GM23248 (cell line): ENCODE data around the gene INTS11. TPM values are rescaled to one million over a fixed set of nuclear protein-coding genes. Genes with fewer than 3 reads are reported as not detected.

Experiments used
- DNase-seq: peaks from one replicate; pipeline ENCODE4 v3.0.0-alpha.2; 2015
- H2AFZ ChIP-seq: fragments of 200-600 bp; sonication (generic); 2 replicates; pipeline ENCODE4 v1.6.1; 2016; ENCODE audit warnings: antibody characterized with exemption
- H3F3A ChIP-seq: fragments of 200-600 bp; sonication (generic); 2 replicates; pipeline ENCODE4 v1.6.1; 2016; ENCODE audit warnings: mild to moderate bottlenecking, antibody characterized with exemption, mixed run types; ENCODE audit not compliant: insufficient read depth
- H3K27ac ChIP-seq: fragments of 200-600 bp; sonication (generic); 2 replicates; pipeline ENCODE4 v1.5.1; 2016; ENCODE audit warnings: mild to moderate bottlenecking
- H3K27me3 ChIP-seq: fragments of 200-600 bp; sonication (generic); replicated peaks from 2 replicates; pipeline ENCODE4 v1.6.1; 2016; ENCODE audit warnings: mild to moderate bottlenecking; ENCODE audit not compliant: insufficient read depth
- H3K36me3 ChIP-seq: fragments of 200-600 bp; sonication (generic); 2 replicates; pipeline ENCODE4 v1.6.1; 2016; ENCODE audit warnings: low read depth, mild to moderate bottlenecking
- H3K4me1 ChIP-seq: fragments of 200-600 bp; sonication (generic); 2 replicates; pipeline ENCODE4 v1.6.1; 2016; ENCODE audit warnings: mild to moderate bottlenecking; ENCODE audit not compliant: insufficient read depth
- H3K4me2 ChIP-seq: fragments of 200-600 bp; sonication (generic); one replicate; pipeline ENCODE4 v1.6.1; 2016; ENCODE audit warnings: mild to moderate bottlenecking; ENCODE audit not compliant: unreplicated experiment
- H3K4me3 ChIP-seq: fragments of 200-600 bp; sonication (generic); 2 replicates; pipeline ENCODE4 v1.5.1; 2016; ENCODE audit warnings: mild to moderate bottlenecking
- H3K79me2 ChIP-seq: fragments of 200-600 bp; sonication (generic); 2 replicates; pipeline ENCODE4 v1.6.1; 2016; ENCODE audit warnings: mild to moderate bottlenecking; ENCODE audit not compliant: insufficient read depth
- H3K9ac ChIP-seq: fragments of 200-600 bp; sonication (generic); 2 replicates; pipeline ENCODE4 v1.6.1; 2016; ENCODE audit warnings: mild to moderate bottlenecking
- H3K9me2 ChIP-seq: fragments of 200-600 bp; sonication (generic); 2 replicates; pipeline ENCODE4 v1.6.1; 2016; ENCODE audit warnings: mixed run types, mild to moderate bottlenecking, moderate library complexity; ENCODE audit not compliant: insufficient read depth
- H3K9me3 ChIP-seq: fragments of 200-600 bp; sonication (generic); one replicate; pipeline ENCODE4 v1.6.1; 2017; ENCODE audit warnings: low read depth
- H4K20me1 ChIP-seq: fragments of 200-600 bp; sonication (generic); 2 replicates; pipeline ENCODE4 v1.6.0; 2016; ENCODE audit not compliant: insufficient read depth
- EZH2 ChIP-seq: fragments of 200-600 bp; sonication (generic); IDR thresholded peaks from 2 replicates; pipeline ENCODE4 v1.6.1; 2018; ENCODE audit warnings: antibody characterized with exemption, mild to moderate bottlenecking; ENCODE audit not compliant: insufficient read depth, poor library complexity, severe bottlenecking
- EZH2phosphoT487 ChIP-seq: fragments of 200-600 bp; sonication (generic); IDR thresholded peaks from 2 replicates; pipeline ENCODE4 v1.6.1; 2018; ENCODE audit warnings: antibody characterized with exemption, moderate library complexity, mild to moderate bottlenecking, low read depth; ENCODE audit not compliant: insufficient read depth
- WGBS, 2 experiments: methylation state at CpG; one replicate each; pipeline ENCODE4 v1.1.6; 2015 to 2017; ENCODE audit warnings: low lambda C conversion rate in 2 of 2, low coverage in 1 of 2; ENCODE audit errors: missing lambda C conversion rate in 2 of 2; 5-methylcytosine and 5-hydroxymethylcytosine counted together
- in situ Hi-C: fragments of 300-500 bp; cut with MboI; formaldehyde crosslinking; loops from 2 replicates; pipeline ENCODE4 v1.15.0; 2020
- microRNA-seq: library from miRNA; unstranded; fragments of <30 nt; microRNA quantifications from one replicate; pipeline ENCODE4, GENCODE V29; 2016; ENCODE audit warnings: borderline number of aligned reads
- polyA plus RNA-seq: library from polyadenylated mRNA; unstranded; fragments of >200 nt; fragmentation: Nextera tagmentation; extraction: Ambion mirVana; gene quantifications from 2 replicates; pipeline ENCODE4 v1.2.1, GENCODE V29; 2016
- small RNA-seq: library from RNA; depleted of rRNA; stranded (forward); fragments of <200 nt; gene quantifications from one replicate; pipeline ENCODE3, GENCODE V24; 2014; ENCODE audit warnings: low read depth, low replicate concordance
- total RNA-seq: library from RNA; depleted of rRNA; stranded (reverse); fragments of >200 nt; shearing (Covaris generic); gene quantifications from 2 replicates; pipeline ENCODE4 v1.2.3, GENCODE V29; 2014; rRNA removed

INTS11 gene
- total and polyA plus RNA-seq, 2 experiments from 2014 or later, result 70.2 to 90.0 TPM

- peak overlapping the region; percentile 54 for H3K4me2 ChIP-seq
- WGBS, 2 experiments, result 17 to 20% methylated on average over 10 of the region's 10 CpGs
- peaks cover 25% of the 10 kb centered on the region for H3F3A ChIP-seq
- peak; percentile 99 for DNase-seq
- no peak overlapping the region for H2AFZ ChIP-seq
- H3K4me1 ChIP-seq, result peaks cover 25% of the 10 kb centered on the region
- in situ Hi-C loops, result no loop called here
- H3K27me3 ChIP-seq, result no peaks in the 10 kb centered on the region
- H3K36me3 ChIP-seq, result peaks cover 28% of the 10 kb centered on the region; the same call in 1 of the 2 replicates
- TF ChIP-seq EZH2 (no peak), EZH2phosphoT487 (no peak)
- H4K20me1 ChIP-seq, result no peaks in the 10 kb centered on the region
- H3K9me3 ChIP-seq, result no peaks in the 10 kb centered on the region
- no peak overlapping the region for H3K4me3 ChIP-seq
- peak overlapping the region; percentile 89 for H3K27ac ChIP-seq
- peaks cover 90% of the 10 kb centered on the region for H3K79me2 ChIP-seq
- peak overlapping the region; percentile 67 for H3K9ac ChIP-seq
- no peaks in the 10 kb centered on the region for H3K9me2 ChIP-seq
Measured at GRCh38 chr1:1264868-1265272, 59.6 kb downstream of the INTS11 start.

DNA sequence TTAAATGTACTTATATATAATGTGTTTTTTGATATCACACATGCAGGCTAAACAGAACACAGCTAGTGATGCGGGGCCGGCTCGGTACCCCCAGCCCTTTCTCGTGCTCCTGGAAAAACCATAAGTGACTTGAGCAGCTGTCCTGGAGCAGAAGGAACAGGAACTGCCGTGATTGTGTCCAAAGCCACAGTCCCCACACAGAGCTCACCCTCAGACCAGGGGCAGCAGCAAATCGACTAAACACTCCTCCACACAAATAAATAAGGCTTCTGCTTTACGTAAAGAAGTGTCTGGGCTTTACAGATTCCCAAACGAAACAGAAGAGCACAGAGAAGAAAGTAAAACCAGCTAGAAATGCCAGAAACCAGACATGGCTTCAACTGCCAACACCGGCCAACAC, 60.4 kb downstream of the INTS11 start:
- Histone ChIP-seq H3K4me3 (no peak overlapping the region), H3K9me2 (no peaks in the 10 kb centered on the region), H3K27ac (peak overlapping the region; percentile 89), H3K9ac (peak overlapping the region; percentile 57), H3K4me1 (peaks cover 25% of the 10 kb centered on the region), H3K27me3 (no peaks in the 10 kb centered on the region), H3K79me2 (peaks cover 90% of the 10 kb centered on the region), H4K20me1 (no peaks in the 10 kb centered on the region), H2AFZ (no peak overlapping the region), H3K9me3 (no peaks in the 10 kb centered on the region), H3F3A (peaks cover 25% of the 10 kb centered on the region), H3K36me3 (peaks cover 28% of the 10 kb centered on the region; the same call in 1 of the 2 replicates), H3K4me2 (no peak overlapping the region)
- in situ Hi-C loops, result no loop called here
- 88 to 91% methylated on average over 9 of the region's 9 CpGs for WGBS, 2 experiments
- TF ChIP-seq EZH2 (no peak), EZH2phosphoT487 (no peak)
- no peak for DNase-seq

- Histone ChIP-seq H3K4me2 (no peak overlapping the region), H3K27ac (no peak overlapping the region), H3F3A (peaks cover 25% of the 10 kb centered on the region), H3K36me3 (peaks cover 28% of the 10 kb centered on the region; the same call in 1 of the 2 replicates), H3K27me3 (no peaks in the 10 kb centered on the region), H4K20me1 (no peaks in the 10 kb centered on the region), H3K4me1 (peaks cover 25% of the 10 kb centered on the region), H3K9ac (no peak overlapping the region), H3K79me2 (peaks cover 90% of the 10 kb centered on the region), H3K9me3 (no peaks in the 10 kb centered on the region), H3K9me2 (no peaks in the 10 kb centered on the region), H2AFZ (no peak overlapping the region), H3K4me3 (no peak overlapping the region)
- DNase-seq, result no peak
- TF ChIP-seq EZH2 (no peak), EZH2phosphoT487 (no peak)
- in situ Hi-C loops, result no loop called here
- WGBS, 2 experiments, result 99 to 100% methylated on average over 8 of the region's 8 CpGs
Measured at GRCh38 chr1:1262758-1263157, 61.7 kb downstream of the INTS11 start.

DNA sequence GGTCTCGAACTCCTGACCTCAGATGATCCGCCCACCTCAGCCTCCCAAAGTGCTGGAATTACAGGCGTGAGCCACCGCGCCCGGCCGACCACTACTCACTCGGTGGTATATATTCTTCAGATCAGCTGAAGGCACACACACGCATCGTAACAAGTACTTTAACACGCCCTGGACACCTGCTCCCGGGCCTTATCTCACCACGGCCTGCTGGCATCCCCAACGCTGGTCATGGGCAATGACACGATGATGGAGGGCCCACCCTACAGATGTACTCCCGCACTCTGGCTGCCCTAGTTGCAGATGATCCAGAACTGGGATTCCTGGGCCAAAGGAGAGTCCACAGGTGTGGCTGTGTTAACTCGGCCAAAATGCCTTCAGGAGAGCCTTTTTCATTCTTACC, 62.4 kb downstream of the INTS11 start:
- no peak for TF ChIP-seq EZH2
- no peak for TF ChIP-seq EZH2phosphoT487
- Histone ChIP-seq H2AFZ (no peak overlapping the region), H3K4me2 (no peak overlapping the region), H3K79me2 (peaks cover 87% of the 10 kb centered on the region), H3K9me2 (no peaks in the 10 kb centered on the region), H3K9me3 (no peaks in the 10 kb centered on the region), H3K4me3 (no peak overlapping the region), H3K36me3 (peaks cover 28% of the 10 kb centered on the region; the same call in 1 of the 2 replicates), H3K27ac (no peak overlapping the region), H3F3A (peaks cover 24% of the 10 kb centered on the region), H4K20me1 (no peaks in the 10 kb centered on the region), H3K27me3 (no peaks in the 10 kb centered on the region), H3K9ac (no peak overlapping the region), H3K4me1 (peaks cover 25% of the 10 kb centered on the region)
- in situ Hi-C loops, result no loop called here
- WGBS, 2 experiments, result 93 to 96% methylated on average over 15 to 17 of the region's 17 CpGs
- DNase-seq, result no peak

Small RNA genes lying within 50 kb of the gene (microRNA-seq; reads per million reads assigned to microRNA genes)
- 3.6 reads per million for gene MIR6726
- gene MIR6727, result 2.0 reads per million
- gene MIR6808, result not detected

Small RNA genes lying within 50 kb of the gene (small RNA-seq; reads per million reads assigned to genes)
- not detected for gene MIR6726

Other genes with a start within 250 kb of the INTS11 start
- gene C1orf159, start 208.6 kb downstream of the INTS11 start, total RNA-seq, result 5.2 and 13.1 TPM in 2 replicates
- gene C1orf159, start 208.6 kb downstream of the INTS11 start, polyA plus RNA-seq, result 11.0 and 11.4 TPM in 2 replicates
- not detected in 2 replicates for gene TTLL10, start 150.8 kb downstream of the INTS11 start, total RNA-seq
- not detected in 2 replicates for gene TTLL10, start 150.8 kb downstream of the INTS11 start, polyA plus RNA-seq
- not detected in 2 replicates for gene TNFRSF18, start 118.1 kb downstream of the INTS11 start, total RNA-seq
- gene TNFRSF18, start 118.1 kb downstream of the INTS11 start, polyA plus RNA-seq, result 0.18 TPM in 1 of 2 replicates, not detected in the other
- gene TNFRSF4, start 110.5 kb downstream of the INTS11 start, total RNA-seq, result not detected in 2 replicates
- gene TNFRSF4, start 110.5 kb downstream of the INTS11 start, polyA plus RNA-seq, result not detected in 2 replicates
- gene SDF4, start 92.7 kb downstream of the INTS11 start, total RNA-seq, result 214 and 216 TPM in 2 replicates
- 261 and 269 TPM in 2 replicates for gene SDF4, start 92.7 kb downstream of the INTS11 start, polyA plus RNA-seq
- 50.3 and 52.5 TPM in 2 replicates for gene B3GALT6, start 92.4 kb downstream of the INTS11 start, total RNA-seq
- 6.5 and 8.3 TPM in 2 replicates for gene B3GALT6, start 92.4 kb downstream of the INTS11 start, polyA plus RNA-seq
- gene C1QTNF12, start 77.9 kb downstream of the INTS11 start, total RNA-seq, result 0.38 and 3.1 TPM in 2 replicates
- gene C1QTNF12, start 77.9 kb downstream of the INTS11 start, polyA plus RNA-seq, result 2.0 and 2.1 TPM in 2 replicates
- gene UBE2J2, start 50.8 kb downstream of the INTS11 start, total RNA-seq, result 49.7 and 51.0 TPM in 2 replicates
- 63.5 and 68.0 TPM in 2 replicates for gene UBE2J2, start 50.8 kb downstream of the INTS11 start, polyA plus RNA-seq
- gene SCNN1D, start 44.2 kb downstream of the INTS11 start, total RNA-seq, result 0.76 and 2.5 TPM in 2 replicates
- gene SCNN1D, start 44.2 kb downstream of the INTS11 start, polyA plus RNA-seq, result 0.46 and 0.55 TPM in 2 replicates
- gene ACAP3, start 16.7 kb downstream of the INTS11 start, total RNA-seq, result 58.6 and 68.0 TPM in 2 replicates
- 11.6 and 11.8 TPM in 2 replicates for gene ACAP3, start 16.7 kb downstream of the INTS11 start, polyA plus RNA-seq
- gene PUSL1, start 16.1 kb downstream of the INTS11 start, total RNA-seq, result 36.2 and 46.5 TPM in 2 replicates
- 28.3 and 30.9 TPM in 2 replicates for gene PUSL1, start 16.1 kb downstream of the INTS11 start, polyA plus RNA-seq
- 30.5 and 39.0 TPM in 2 replicates for gene CPTP, start 142 bp upstream of the INTS11 start, total RNA-seq
- 28.0 and 33.2 TPM in 2 replicates for gene CPTP, start 142 bp upstream of the INTS11 start, polyA plus RNA-seq
- 0.54 TPM in 1 of 2 replicates, not detected in the other for gene TAS1R3, start 6.6 kb upstream of the INTS11 start, total RNA-seq
- gene TAS1R3, start 6.6 kb upstream of the INTS11 start, polyA plus RNA-seq, result 0.24 TPM in 1 of 2 replicates, not detected in the other
- 113 and 119 TPM in 2 replicates for gene DVL1, start 24.8 kb upstream of the INTS11 start, total RNA-seq
- 8.6 and 9.9 TPM in 2 replicates for gene DVL1, start 24.8 kb upstream of the INTS11 start, polyA plus RNA-seq
- gene MXRA8, start 33.9 kb upstream of the INTS11 start, total RNA-seq, result 1,040 and 1,228 TPM in 2 replicates
- gene MXRA8, start 33.9 kb upstream of the INTS11 start, polyA plus RNA-seq, result 584 and 609 TPM in 2 replicates
- gene AURKAIP1, start 50.5 kb upstream of the INTS11 start, total RNA-seq, result 118 and 120 TPM in 2 replicates
- 216 and 218 TPM in 2 replicates for gene AURKAIP1, start 50.5 kb upstream of the INTS11 start, polyA plus RNA-seq
- 150 and 185 TPM in 2 replicates for gene CCNL2, start 74.7 kb upstream of the INTS11 start, total RNA-seq
- 151 and 199 TPM in 2 replicates for gene CCNL2, start 74.7 kb upstream of the INTS11 start, polyA plus RNA-seq
- gene MRPL20, start 82.6 kb upstream of the INTS11 start, total RNA-seq, result 88.9 and 105 TPM in 2 replicates
- 176 and 181 TPM in 2 replicates for gene MRPL20, start 82.6 kb upstream of the INTS11 start, polyA plus RNA-seq
- 0.51 and 0.97 TPM in 2 replicates for gene ANKRD65, start 96.6 kb upstream of the INTS11 start, total RNA-seq
- gene ANKRD65, start 96.6 kb upstream of the INTS11 start, polyA plus RNA-seq, result 0.44 and 0.70 TPM in 2 replicates
- 1.4 and 2.3 TPM in 2 replicates for gene VWA1, start 111.0 kb upstream of the INTS11 start, total RNA-seq
- gene VWA1, start 111.0 kb upstream of the INTS11 start, polyA plus RNA-seq, result 0.60 and 1.3 TPM in 2 replicates
- not detected in 2 replicates for gene ATAD3C, start 125.0 kb upstream of the INTS11 start, total RNA-seq
- gene ATAD3C, start 125.0 kb upstream of the INTS11 start, polyA plus RNA-seq, result 0.51 TPM in 1 of 2 replicates, not detected in the other
- gene ATAD3B, start 147.1 kb upstream of the INTS11 start, total RNA-seq, result 20.2 and 34.7 TPM in 2 replicates
- 11.6 and 12.1 TPM in 2 replicates for gene ATAD3B, start 147.1 kb upstream of the INTS11 start, polyA plus RNA-seq
- gene ATAD3A, start 187.5 kb upstream of the INTS11 start, total RNA-seq, result 45.8 and 54.5 TPM in 2 replicates
- gene ATAD3A, start 187.5 kb upstream of the INTS11 start, polyA plus RNA-seq, result 42.8 and 44.9 TPM in 2 replicates
- gene TMEM240, start 216.0 kb upstream of the INTS11 start, total RNA-seq, result 1.1 and 3.3 TPM in 2 replicates
- 0.44 and 0.76 TPM in 2 replicates for gene TMEM240, start 216.0 kb upstream of the INTS11 start, polyA plus RNA-seq